GM21390 (cell line): ENCODE data around the gene RNLS.

ENCODE experiments used
- ATAC-seq: cut with Tn5 transposase; IDR thresholded peaks from one replicate; pipeline ENCODE4 v1.9.1; 2021; ENCODE audit not compliant: unreplicated experiment

The RNLS gene

DNA sequence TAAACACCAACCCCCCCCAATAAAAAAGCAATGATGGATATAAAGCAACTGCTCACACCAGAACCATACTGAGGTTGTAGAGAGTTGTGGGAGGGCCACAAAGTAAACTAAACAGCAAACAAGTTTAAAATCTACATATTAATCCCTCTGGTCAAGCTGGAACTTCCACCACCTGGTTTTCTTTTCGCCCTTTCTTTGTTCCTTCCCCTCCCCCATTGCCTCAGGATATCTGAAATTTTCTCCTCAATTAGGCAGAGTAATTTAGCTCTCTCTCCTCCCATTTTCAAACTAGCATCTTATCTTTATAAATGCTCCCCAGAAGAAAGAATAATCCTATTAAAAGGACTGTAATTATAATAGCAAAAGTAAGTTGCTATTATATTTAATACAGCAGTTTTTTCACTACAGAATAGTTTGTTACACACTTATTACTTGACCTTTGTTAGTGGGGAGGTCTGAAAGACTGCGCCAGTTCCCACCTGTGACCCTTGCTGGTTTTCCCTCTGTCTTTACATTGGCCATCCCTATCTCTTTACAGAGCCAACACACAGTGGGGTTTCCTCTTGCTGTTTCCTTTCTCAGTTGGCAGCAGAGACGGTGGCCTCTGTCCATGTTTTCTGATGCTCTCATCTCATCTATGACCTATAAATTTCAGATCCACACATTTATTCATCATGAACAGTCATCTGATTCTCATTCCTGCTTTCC, 235.4 kb downstream of the RNLS start:
- no peak for ATAC-seq

DNA sequence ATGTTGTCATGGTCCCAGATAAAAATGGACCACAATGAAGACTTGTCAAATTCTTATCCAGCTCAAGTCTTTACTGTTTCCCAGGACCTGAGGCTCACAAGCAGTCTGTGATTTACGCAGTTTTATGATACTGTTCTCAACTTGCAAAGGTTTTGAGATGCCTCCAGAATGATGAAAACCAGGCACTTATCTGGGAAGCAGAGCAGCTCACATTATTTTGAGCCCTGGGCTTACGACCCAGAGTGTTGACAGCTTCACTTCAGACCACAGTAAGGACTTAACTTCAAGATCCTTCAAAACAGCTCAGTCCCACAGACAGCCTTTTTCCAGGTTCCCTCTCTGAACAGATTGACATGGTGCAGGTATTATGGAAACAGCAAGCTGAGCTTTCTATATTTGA, 236.1 kb downstream of the RNLS start:
- no peak for ATAC-seq

DNA sequence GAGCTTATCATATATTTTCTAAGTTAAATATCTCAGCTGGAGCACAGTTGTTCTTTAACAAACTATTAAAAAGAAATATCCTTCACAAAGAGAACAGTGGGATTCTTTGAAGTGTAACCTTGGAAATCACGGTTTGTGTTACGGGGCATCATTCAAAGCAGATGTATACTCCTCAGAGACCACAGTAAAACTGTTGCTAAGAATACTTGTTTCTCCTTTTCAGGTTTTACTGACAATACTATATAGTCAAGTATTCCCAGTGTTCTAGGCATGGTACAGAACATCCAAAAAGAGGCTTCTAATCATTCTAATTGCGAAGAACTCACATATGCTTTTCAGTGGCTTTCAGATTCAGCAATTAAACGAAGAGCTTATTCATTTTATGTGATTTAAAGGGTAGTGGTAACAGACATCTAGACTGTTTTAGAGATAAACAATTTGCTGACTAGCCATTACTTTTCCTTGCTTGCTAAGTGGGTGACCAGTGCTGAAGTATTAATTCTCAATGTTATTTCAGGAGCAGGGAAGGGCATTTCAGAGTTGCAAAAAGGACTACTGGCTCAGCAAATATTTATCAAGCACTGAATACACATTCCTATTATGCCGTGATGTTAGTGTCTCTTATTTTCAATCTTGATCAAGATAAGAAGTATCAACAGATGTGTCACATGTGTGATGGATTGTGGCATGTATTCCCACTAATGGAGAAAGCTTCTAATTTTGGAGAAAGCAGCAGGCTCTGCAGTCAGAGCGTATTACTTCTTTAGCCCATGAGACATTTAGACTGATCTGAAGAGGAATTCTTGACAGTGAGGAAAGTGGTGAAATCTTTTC, 236.8 kb downstream of the RNLS start:
- ATAC-seq, result no peak

DNA sequence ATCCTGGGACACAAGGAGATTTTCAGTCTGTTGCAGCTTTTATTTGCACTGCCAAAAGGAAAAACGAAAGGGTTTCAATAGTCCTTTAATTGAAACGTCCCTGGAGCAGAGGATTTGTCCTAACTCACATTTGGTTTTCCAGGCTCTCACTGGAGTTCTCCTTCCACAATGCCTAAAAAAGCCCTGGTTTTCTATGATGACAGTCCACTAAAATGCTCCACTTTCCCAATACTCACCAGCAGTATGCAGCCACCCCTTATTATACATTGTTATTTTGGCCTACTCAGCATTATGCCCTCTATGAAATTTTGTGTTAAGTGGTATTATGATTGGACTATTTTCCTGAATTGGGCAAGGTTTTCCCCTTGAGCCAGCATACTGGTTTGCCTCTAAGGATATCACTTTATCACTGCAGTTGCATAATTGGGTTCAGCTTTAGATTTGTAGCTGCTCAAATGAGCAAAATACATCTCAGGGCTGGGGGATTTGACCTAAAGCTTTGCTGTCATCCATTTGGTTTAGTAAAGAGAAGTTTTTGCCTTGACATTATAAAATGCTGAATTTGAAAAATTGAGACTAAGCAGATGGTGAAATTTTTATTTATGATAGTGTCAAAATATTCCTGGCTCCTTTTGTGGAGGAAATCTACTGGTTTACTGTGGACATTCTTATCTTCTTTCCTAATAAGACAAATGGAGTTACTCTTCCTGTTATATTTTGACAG, 239.2 kb downstream of the RNLS start:
- no peak for ATAC-seq

DNA sequence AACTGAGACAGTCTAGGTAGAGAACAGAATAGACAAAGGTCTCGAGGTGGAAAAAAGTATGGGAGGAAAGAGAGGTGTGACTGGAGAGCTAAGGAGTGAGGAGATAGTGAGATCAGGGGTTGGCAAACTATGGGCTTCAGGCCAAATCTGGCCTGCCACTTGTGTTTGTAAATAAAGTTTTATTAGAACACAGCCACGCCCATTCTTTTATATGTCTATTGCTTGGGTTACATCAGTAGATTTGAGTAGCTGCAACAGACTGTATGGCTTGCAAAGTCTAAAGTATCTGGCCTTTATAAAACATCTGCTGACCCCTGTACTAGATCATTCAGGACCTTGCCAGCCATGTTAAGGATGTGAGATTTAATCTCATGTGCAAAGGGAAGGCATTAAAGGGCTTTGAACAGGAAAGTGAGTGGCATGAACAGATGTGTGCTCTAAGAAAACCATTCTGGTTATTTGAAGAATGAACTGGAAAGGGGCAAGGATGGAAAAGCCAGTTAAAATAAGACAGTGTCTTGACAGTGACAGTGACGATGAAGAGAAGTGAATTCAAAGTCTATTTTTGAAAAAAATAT, 240.3 kb downstream of the RNLS start:
- ATAC-seq, result no peak

DNA sequence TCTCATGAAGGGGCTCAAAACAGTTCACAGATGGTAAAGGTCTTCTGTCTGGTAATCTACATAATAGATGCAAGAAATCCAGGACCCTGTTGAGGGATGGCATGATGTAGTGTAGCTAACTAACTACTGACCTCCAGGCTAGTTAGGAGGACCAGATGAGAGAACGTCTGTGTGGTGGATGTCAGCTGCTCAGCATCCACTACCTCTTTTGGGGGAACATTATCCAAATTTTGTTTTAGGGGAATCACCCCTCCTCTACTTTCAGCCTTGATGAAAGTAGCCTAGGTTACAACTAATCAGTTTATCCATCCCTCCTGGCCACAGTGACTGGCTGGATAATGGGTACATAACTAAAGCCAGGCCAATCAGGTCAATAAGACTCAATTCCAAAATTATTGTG, 246.0 kb downstream of the RNLS start:
- ATAC-seq, result no peak

GRCh38 chr10:88336334-88336733, 246.8 kb downstream of the RNLS start:
- no peak for ATAC-seq

DNA sequence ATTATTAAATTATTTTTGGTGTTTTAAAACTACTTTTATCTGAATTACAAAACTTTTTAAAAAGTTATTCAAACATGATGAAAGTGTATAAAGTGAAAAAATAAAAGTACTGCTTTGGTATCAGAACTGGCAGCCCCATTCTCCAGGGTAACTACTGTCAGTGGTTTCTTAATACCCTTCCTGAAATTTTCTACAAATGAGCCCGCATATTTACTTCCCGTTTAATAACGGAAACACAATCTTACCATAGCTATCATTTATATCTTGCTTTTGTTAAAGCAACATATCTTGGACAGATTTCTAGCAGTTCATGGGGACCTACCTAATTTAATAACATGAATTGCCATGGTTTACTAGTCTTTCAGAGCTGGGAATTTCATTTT, 249.9 kb downstream of the RNLS start:
- ATAC-seq, result no peak

- ATAC-seq, result no peak
Measured at GRCh38 chr10:88332503-88333247, 250.4 kb downstream of the RNLS start.

- no peak for ATAC-seq
Measured at GRCh38 chr10:88330174-88330573, 252.9 kb downstream of the RNLS start.

DNA sequence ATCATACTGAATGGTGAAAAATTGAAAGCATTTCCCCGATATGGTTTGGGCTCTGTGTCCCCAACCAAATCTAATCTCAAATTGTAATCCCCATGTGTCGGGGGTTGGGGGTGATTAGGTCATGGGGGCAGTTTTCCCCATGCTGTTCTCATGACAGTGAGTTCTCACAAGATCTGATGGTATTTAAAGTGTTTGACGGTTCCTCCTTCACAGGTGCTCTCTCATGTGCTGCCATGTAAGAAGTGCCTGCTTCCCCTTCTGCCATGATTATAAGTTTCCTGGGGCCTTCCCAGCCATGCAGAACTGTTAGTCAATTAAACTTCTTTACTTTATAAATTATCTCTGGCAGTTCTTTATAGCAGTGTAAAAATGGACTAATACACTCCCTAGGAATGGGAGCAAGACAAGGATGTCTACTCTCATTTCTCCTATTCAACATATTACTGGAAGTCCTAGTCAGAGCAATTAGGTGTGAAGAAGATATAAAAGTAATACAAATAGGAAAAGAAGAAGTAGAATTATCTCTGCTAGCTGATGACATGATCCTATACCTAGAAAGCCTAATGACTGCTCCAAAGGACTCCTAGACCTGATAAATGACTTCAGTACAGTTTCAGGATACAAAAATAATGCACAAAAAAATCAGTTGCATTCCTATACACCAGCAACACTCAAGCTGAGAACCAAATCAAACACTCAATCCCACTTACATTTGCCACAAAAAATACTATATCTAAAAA, 260.6 kb downstream of the RNLS start:
- ATAC-seq, result no peak

DNA sequence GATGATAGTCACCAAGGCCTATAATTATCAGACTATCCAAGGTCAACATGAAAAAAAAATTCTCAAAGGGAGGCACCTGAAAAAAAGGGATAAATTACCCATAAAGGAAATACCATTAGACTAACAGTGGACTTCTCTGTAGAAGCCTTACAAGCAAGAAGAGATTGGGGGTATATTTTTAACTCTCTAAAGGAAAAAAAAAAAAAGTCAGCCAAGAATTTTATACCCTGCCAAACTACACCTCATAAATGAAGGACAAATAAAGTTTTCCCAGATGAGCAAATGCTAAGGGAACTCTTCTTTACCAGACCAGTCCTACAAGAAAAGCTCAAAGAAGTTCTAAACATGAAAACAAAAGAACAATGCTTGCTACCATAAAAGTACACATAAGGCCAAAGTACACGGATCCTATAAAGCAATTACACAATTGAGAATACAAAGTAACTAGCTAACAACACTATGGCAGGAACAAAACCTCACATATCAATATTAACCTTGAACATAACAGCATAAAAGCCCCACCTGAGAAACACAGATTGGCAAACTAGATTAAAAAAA, 263.1 kb downstream of the RNLS start:
- ATAC-seq, result no peak

DNA sequence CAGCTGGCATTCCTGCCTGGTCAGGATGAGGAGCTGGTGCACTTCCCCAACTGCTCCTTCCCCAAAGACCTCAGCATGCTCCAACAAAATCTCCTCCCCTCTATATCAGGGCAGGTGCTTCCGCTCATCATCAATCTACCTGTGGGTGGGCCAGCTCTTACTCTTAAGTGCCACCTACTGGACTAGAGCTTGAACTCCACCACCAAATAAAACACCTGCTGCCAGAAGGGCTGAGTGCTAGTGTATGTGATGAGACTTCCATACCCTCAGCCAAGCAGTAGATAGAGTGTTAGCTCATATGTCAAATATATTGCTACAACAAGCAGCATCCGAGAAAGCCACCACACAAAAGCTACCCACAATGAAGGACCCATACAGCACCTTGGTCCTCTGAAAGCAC, 264.3 kb downstream of the RNLS start:
- ATAC-seq, result no peak

DNA sequence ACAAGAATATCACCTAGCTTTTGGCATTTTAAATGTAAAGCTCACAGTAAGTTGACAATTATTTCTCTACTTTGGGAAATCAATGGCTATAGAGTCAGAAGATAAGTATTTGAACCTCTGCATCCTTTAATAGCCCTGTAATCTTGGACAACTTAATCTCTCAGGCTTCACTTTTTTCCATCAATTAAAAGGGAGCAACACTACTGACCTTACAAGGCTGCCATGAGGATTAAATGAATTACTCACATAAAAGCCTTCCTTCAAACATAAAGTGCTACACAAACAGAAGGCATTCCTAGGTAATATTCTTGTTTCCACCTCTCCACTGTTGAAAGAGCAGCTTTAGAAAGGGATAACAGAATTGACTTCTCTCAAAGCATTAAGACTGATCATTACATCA, 266.0 kb downstream of the RNLS start:
- ATAC-seq, result no peak

GRCh38 chr10:88316292-88316861, 266.7 kb downstream of the RNLS start:
- no peak for ATAC-seq

- ATAC-seq, result no peak
Measured at GRCh38 chr10:88315755-88316154, 267.4 kb downstream of the RNLS start.

DNA sequence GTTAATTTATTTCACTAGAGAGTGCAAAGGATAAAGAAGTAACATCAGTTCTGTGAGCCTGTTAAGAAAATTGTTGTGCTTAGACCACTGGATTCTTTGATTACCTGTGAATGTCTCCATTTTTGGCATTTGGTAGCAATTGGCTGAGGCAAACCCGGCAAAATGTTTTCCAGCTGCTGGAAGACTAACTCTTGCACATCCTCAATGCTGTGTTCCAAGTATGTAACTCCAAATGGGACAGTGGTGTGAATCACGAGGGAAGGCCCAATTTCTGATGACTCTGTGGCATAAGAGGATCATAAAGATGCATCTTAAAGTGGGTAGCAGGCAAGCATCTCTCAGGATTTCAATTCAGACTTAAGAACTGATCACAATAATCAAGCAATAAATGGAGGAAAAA, 268.8 kb downstream of the RNLS start:
- no peak for ATAC-seq

- no peak for ATAC-seq
Measured at GRCh38 chr10:88313878-88314277, 269.2 kb downstream of the RNLS start.

DNA sequence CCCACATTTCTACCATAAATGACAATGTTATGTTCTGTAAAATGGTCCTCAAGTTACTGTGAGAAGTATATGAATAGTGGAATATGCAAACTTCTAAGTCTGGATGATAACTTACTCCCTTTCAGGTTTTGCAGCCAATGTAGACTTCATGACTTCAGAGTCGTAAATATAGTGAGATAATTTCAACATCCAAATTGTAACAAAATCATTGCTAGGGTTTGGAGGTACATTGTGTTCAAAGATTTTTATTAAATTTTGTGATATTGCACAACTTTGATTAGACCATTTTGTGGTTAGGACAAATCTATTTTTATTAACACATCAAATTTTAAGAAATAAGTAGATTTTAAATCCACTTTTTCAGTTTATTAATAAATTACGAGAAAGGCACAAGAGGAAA, 270.3 kb downstream of the RNLS start:
- no peak for ATAC-seq

DNA sequence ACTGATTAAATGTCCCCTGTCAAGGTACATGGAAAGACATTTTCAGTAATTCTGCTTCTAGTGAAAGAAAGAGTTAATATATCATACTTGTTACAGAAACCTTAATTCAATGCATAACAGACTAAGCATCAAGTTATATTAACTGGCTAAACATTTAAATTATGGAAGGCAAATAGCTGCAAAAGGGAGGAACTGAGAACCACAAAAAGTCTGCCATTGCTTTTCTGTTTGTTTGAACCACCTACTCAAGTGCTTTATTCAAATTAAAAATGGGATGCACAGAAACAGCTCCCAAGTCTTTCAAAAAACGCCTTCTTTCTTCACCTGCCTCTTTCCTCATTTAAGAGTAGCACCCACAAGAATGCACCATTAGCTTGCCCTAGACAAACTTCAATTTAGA, 271.9 kb downstream of the RNLS start:
- no peak for ATAC-seq
